Stimulated activated naive B cell treated with anti-CD40 and anti-IgM and Interleukin-4, amounts not matched to agents 10 μg/mL and 1 μg/mL and 100 μg/mL, for 72 hours (primary cell): ENCODE data around the gene NLRP3.
"Not testable (repeated sequence)": the region's sequence is repeated elsewhere in the genome, so short reads cannot be mapped to it uniquely, and the experiment has no call there.

Experiments
- ATAC-seq, 2 donors: fragments of 150-1000 bp; cut with Tn5 transposase; replicated peaks; 2 replicates each; pipeline ENCODE4 v1.10.0; 2021; ENCODE audit warnings: moderate library complexity in 1 of 2
- DNase-seq: peaks from one replicate; pipeline ENCODE4 v3.0.0; 2021
- H3K27ac Mint-ChIP-seq: one replicate; pipeline ENCODE4 v1.8.0; 2022; ENCODE audit warnings: mild to moderate bottlenecking, mixed read lengths
- H3K27me3 Mint-ChIP-seq, 2 donors: one replicate each; pipeline ENCODE4 v1.8.0; 2022; ENCODE audit warnings: mixed read lengths in 2 of 2
- H3K36me3 Mint-ChIP-seq, 2 donors: one replicate each; pipeline ENCODE4 v1.8.0; 2022; ENCODE audit warnings: mixed read lengths in 2 of 2, mild to moderate bottlenecking in 1 of 2
- H3K4me1 Mint-ChIP-seq, 2 donors: one replicate each; pipeline ENCODE4 v1.8.0; 2022; ENCODE audit warnings: mixed read lengths in 2 of 2, mild to moderate bottlenecking in 1 of 2
- H3K4me3 Mint-ChIP-seq, 2 donors: one replicate each; pipeline ENCODE4 v1.8.0; 2022; ENCODE audit warnings: mild to moderate bottlenecking in 2 of 2, mixed read lengths in 2 of 2, moderate library complexity in 1 of 2
- H3K9me3 Mint-ChIP-seq, 2 donors: one replicate each; pipeline ENCODE4 v1.8.0; 2022; ENCODE audit warnings: mixed read lengths in 2 of 2, mild to moderate bottlenecking in 1 of 2

Gene NLRP3

GRCh38 chr1:247415423-247416361, at the start of gene NLRP3:
Gene NLRP3 (plus strand): TSS chr1:247416173. CDS start chr1:247418801, 2,628 bp downstream.
- peaks cover 29 to 30% of the 10 kb centered on the region in 2 donors for H3K4me1 Mint-ChIP-seq
- DNase-seq (peak; percentile 11), ATAC-seq (peak; percentile 74 to 84)
- peaks cover 0 to 4% of the 10 kb centered on the region in 2 donors for H3K9me3 Mint-ChIP-seq
- peak within 1 kb of the TSS; percentile 33 for H3K27ac Mint-ChIP-seq
- no peaks in the 10 kb centered on the region for H3K36me3 Mint-ChIP-seq
- peak within 1 kb of the TSS; percentile 63 to 71 for H3K4me3 Mint-ChIP-seq
- peaks cover 15 to 20% of the 10 kb centered on the region in 2 donors for H3K27me3 Mint-ChIP-seq

GRCh38 chr1:247366345-247366744, 49.6 kb upstream of the NLRP3 start:
- not testable (repeated sequence) for H3K27ac Mint-ChIP-seq, H3K4me3 Mint-ChIP-seq, ATAC-seq, DNase-seq, H3K36me3 Mint-ChIP-seq
- H3K9me3 Mint-ChIP-seq, result peaks cover 16 to 17% of the 10 kb centered on the region in 2 donors
- H3K4me1 Mint-ChIP-seq, result peaks cover 5 to 24% of the 10 kb centered on the region in 2 donors
- H3K27me3 Mint-ChIP-seq, result peaks cover 14 to 34% of the 10 kb centered on the region in 2 donors

GRCh38 chr1:247366926-247367645, 48.9 kb upstream of the NLRP3 start:
- Mint-ChIP-seq H3K9me3 (peaks cover 16 to 17% of the 10 kb centered on the region in 2 donors), H3K4me3 (no peak overlapping the region)
- no peak for DNase-seq

GRCh38 chr1:247367786-247368422, 48.1 kb upstream of the NLRP3 start:
- peaks cover 8 to 29% of the 10 kb centered on the region in 2 donors for H3K4me1 Mint-ChIP-seq
- no peak for ATAC-seq
- no peak overlapping the region for H3K4me3 Mint-ChIP-seq
- H3K27ac Mint-ChIP-seq, result no peak overlapping the region
- peaks cover 3 to 6% of the 10 kb centered on the region in 2 donors for H3K36me3 Mint-ChIP-seq
- peaks cover 16 to 17% of the 10 kb centered on the region in 2 donors for H3K9me3 Mint-ChIP-seq
- DNase-seq, result no peak
- H3K27me3 Mint-ChIP-seq, result peaks cover 19 to 46% of the 10 kb centered on the region in 2 donors

More at GRCh38 chr1:247366926-247367645, 48.9 kb upstream of the NLRP3 start:
- peaks cover 14 to 38% of the 10 kb centered on the region in 2 donors for H3K27me3 Mint-ChIP-seq
- H3K27ac Mint-ChIP-seq, result no peak overlapping the region
- peaks cover 4 to 22% of the 10 kb centered on the region in 2 donors for H3K4me1 Mint-ChIP-seq
- no peak for ATAC-seq
- H3K36me3 Mint-ChIP-seq, result peaks cover 3 to 6% of the 10 kb centered on the region in 2 donors

- H3K27ac Mint-ChIP-seq, result no peak overlapping the region
- peaks cover 3 to 6% of the 10 kb centered on the region in 2 donors for H3K36me3 Mint-ChIP-seq
- ATAC-seq (no peak), DNase-seq (no peak)
- H3K4me3 Mint-ChIP-seq, result no peak overlapping the region
- peaks cover 13 to 17% of the 10 kb centered on the region in 2 donors for H3K9me3 Mint-ChIP-seq
- peaks cover 13 to 41% of the 10 kb centered on the region in 2 donors for H3K27me3 Mint-ChIP-seq
- H3K4me1 Mint-ChIP-seq, result peaks cover 8 to 29% of the 10 kb centered on the region in 2 donors
Observed at GRCh38 chr1:247368490-247369145, 47.4 kb upstream of the NLRP3 start.

- peaks cover 11 to 25% of the 10 kb centered on the region in 2 donors for H3K4me1 Mint-ChIP-seq
- H3K36me3 Mint-ChIP-seq, result peaks cover 3% of the 10 kb centered on the region in 2 donors
- DNase-seq, result no peak
- peaks cover 5 to 28% of the 10 kb centered on the region in 2 donors for H3K27me3 Mint-ChIP-seq
- H3K4me3 Mint-ChIP-seq, result no peak overlapping the region
- no peak overlapping the region for H3K27ac Mint-ChIP-seq
- peaks cover 4 to 8% of the 10 kb centered on the region in 2 donors for H3K9me3 Mint-ChIP-seq
- ATAC-seq, result no peak
Observed at GRCh38 chr1:247370786-247371732, 44.9 kb upstream of the NLRP3 start.

- Mint-ChIP-seq H3K27me3 (peaks cover 5 to 22% of the 10 kb centered on the region in 2 donors), H3K4me1 (peaks cover 11 to 25% of the 10 kb centered on the region in 2 donors), H3K27ac (no peak overlapping the region), H3K9me3 (peaks cover 3% of the 10 kb centered on the region in 2 donors), H3K4me3 (no peak overlapping the region), H3K36me3 (peaks cover under 1 to 3% of the 10 kb centered on the region in 2 donors)
- DNase-seq, result no peak
- no peak for ATAC-seq
Observed at GRCh38 chr1:247371801-247372259, 44.1 kb upstream of the NLRP3 start.

- Mint-ChIP-seq H3K36me3 (no peaks in the 10 kb centered on the region), H3K27ac (no peak overlapping the region), H3K4me1 (peaks cover 9 to 14% of the 10 kb centered on the region in 2 donors), H3K9me3 (no peaks in the 10 kb centered on the region), H3K4me3 (peak overlapping the region; percentile 61 to 76), H3K27me3 (peaks cover 5 to 14% of the 10 kb centered on the region in 2 donors)
- ATAC-seq (peak; percentile 85 to 92), DNase-seq (peak; percentile 49)
Observed at GRCh38 chr1:247373721-247374141, 42.2 kb upstream of the NLRP3 start.

GRCh38 chr1:247374651-247375334, 41.2 kb upstream of the NLRP3 start:
- not testable (repeated sequence) for H3K4me1 Mint-ChIP-seq, H3K27ac Mint-ChIP-seq, H3K4me3 Mint-ChIP-seq, H3K36me3 Mint-ChIP-seq, DNase-seq, H3K9me3 Mint-ChIP-seq, ATAC-seq
- H3K27me3 Mint-ChIP-seq, result peaks cover 5 to 14% of the 10 kb centered on the region in 2 donors

- Mint-ChIP-seq H3K27ac (no peak overlapping the region), H3K27me3 (peaks cover 5 to 14% of the 10 kb centered on the region in 2 donors), H3K36me3 (no peaks in the 10 kb centered on the region), H3K9me3 (peaks cover 3 to 4% of the 10 kb centered on the region in 2 donors), H3K4me1 (peaks cover 7% of the 10 kb centered on the region in 2 donors), H3K4me3 (no peak overlapping the region)
- DNase-seq (no peak), ATAC-seq (no peak)
Observed at GRCh38 chr1:247375747-247376146, 40.2 kb upstream of the NLRP3 start.

GRCh38 chr1:247376659-247377058, 39.3 kb upstream of the NLRP3 start:
- DNase-seq (no peak), ATAC-seq (no peak)
- Mint-ChIP-seq H3K27me3 (peaks cover 5 to 13% of the 10 kb centered on the region in 2 donors), H3K4me1 (peaks cover 7% of the 10 kb centered on the region in 2 donors), H3K27ac (no peak overlapping the region), H3K36me3 (no peaks in the 10 kb centered on the region), H3K4me3 (no peak overlapping the region), H3K9me3 (peaks cover 3 to 4% of the 10 kb centered on the region in 2 donors)

GRCh38 chr1:247377656-247378055, 38.3 kb upstream of the NLRP3 start:
- DNase-seq, result not testable (repeated sequence)

More at GRCh38 chr1:247377656-247378055, 38.3 kb upstream of the NLRP3 start:
- not testable (repeated sequence) for H3K4me1 Mint-ChIP-seq, ATAC-seq, H3K9me3 Mint-ChIP-seq, H3K27me3 Mint-ChIP-seq, H3K4me3 Mint-ChIP-seq, H3K36me3 Mint-ChIP-seq, H3K27ac Mint-ChIP-seq
